Calu3 (cell line): Measurements from ENCODE around the gene EVA1C. TPM values are rescaled to one million over a fixed set of nuclear protein-coding genes. Genes with fewer than 3 reads are reported as not detected.

Experiments
- BruUV-seq: library from RNA; stranded (reverse); fragments of 400-500 nt; replicated peaks from 2 replicates; lab custom pipeline; 2021; lab: Mats Ljungman, UMichigan
- CTCF ChIA-PET: fragments of 300-600 bp; sonication (Branson Sonifier 250); formaldehyde crosslinking; loops from one replicate; lab custom pipeline; 2022; ENCODE audit warnings: antibody characterized with exemption; lab: Charles Lee
- DNase-seq: peaks from one replicate; pipeline ENCODE4 v3.0.0; 2022
- H3K27ac Mint-ChIP-seq: one replicate; pipeline ENCODE4 v1.8.0; 2022; ENCODE audit warnings: mixed read lengths; ENCODE audit not compliant: unreplicated experiment
- H3K27me3 Mint-ChIP-seq: one replicate; pipeline ENCODE4 v1.8.0; 2022; ENCODE audit warnings: mixed read lengths; ENCODE audit not compliant: unreplicated experiment
- H3K36me3 Mint-ChIP-seq: one replicate; pipeline ENCODE4 v1.8.0; 2022; ENCODE audit warnings: mild to moderate bottlenecking, moderate library complexity, mixed read lengths; ENCODE audit not compliant: insufficient read depth, unreplicated experiment
- H3K4me1 Mint-ChIP-seq: one replicate; pipeline ENCODE4 v1.8.0; 2022; ENCODE audit warnings: mild to moderate bottlenecking, low read depth, mixed read lengths; ENCODE audit not compliant: unreplicated experiment
- H3K4me3 Mint-ChIP-seq: one replicate; pipeline ENCODE4 v1.8.0; 2022; ENCODE audit warnings: mild to moderate bottlenecking, low read depth, moderate library complexity, mixed read lengths; ENCODE audit not compliant: unreplicated experiment
- H3K9me3 Mint-ChIP-seq: one replicate; pipeline ENCODE4 v1.8.0; 2022; ENCODE audit warnings: low read depth, mixed read lengths; ENCODE audit not compliant: unreplicated experiment
- CTCF ChIP-seq: fragments of 200-600 bp; IDR thresholded peaks from one replicate; pipeline ENCODE4 v1.8.0; 2022; ENCODE audit warnings: antibody characterized with exemption; ENCODE audit not compliant: unreplicated experiment
- intact Hi-C: fragments of 100-400 bp; cut with micrococcal nuclease; formaldehyde crosslinking; loops from one replicate; pipeline ENCODE4 v1.10.0; 2022; ENCODE audit not compliant: unreplicated experiment
- total RNA-seq: library from RNA; stranded (reverse); gene quantifications from 2 replicates; pipeline ENCODE4 v1.2.3, GENCODE V29; 2022

The EVA1C gene
- total RNA-seq, 1 experiment from 2014 or later = 1.4 TPM

- CTCF ChIA-PET = no interaction called here
- peaks cover 14% of the 10 kb centered on the region for H3K36me3 Mint-ChIP-seq
- intact Hi-C loops = no loop called here
- no peaks in the 10 kb centered on the region for H3K27me3 Mint-ChIP-seq
- DNase-seq = no peak
- no peak overlapping the region for H3K4me3 Mint-ChIP-seq
- H3K9me3 Mint-ChIP-seq = no peaks in the 10 kb centered on the region
- no peak for TF ChIP-seq CTCF
- H3K4me1 Mint-ChIP-seq = no peaks in the 10 kb centered on the region
- H3K27ac Mint-ChIP-seq = no peak overlapping the region
- BruUV-seq = no TSS peak
Measured at GRCh38 chr21:32372755-32373154, 39.8 kb upstream of the EVA1C start.

GRCh38 chr21:32377506-32377905, 35.0 kb upstream of the EVA1C start:
- H3K27me3 Mint-ChIP-seq = no peaks in the 10 kb centered on the region
- no peak for DNase-seq
- CTCF ChIA-PET = no interaction called here
- intact Hi-C loops = no loop called here
- peaks cover 9% of the 10 kb centered on the region for H3K36me3 Mint-ChIP-seq
- no peak for TF ChIP-seq CTCF
- H3K27ac Mint-ChIP-seq = no peak overlapping the region
- H3K4me1 Mint-ChIP-seq = no peaks in the 10 kb centered on the region
- H3K4me3 Mint-ChIP-seq = no peak overlapping the region
- no TSS peak for BruUV-seq
- no peaks in the 10 kb centered on the region for H3K9me3 Mint-ChIP-seq

- Mint-ChIP-seq H3K9me3 (no peaks in the 10 kb centered on the region), H3K36me3 (peaks cover 9% of the 10 kb centered on the region), H3K4me1 (no peaks in the 10 kb centered on the region), H3K4me3 (no peak overlapping the region), H3K27ac (no peak overlapping the region), H3K27me3 (no peaks in the 10 kb centered on the region)
- intact Hi-C loops = no loop called here
- CTCF ChIA-PET = no interaction called here
- TF ChIP-seq CTCF = no peak
- DNase-seq = no peak
- BruUV-seq = no TSS peak
Measured at GRCh38 chr21:32377991-32378390, 34.5 kb upstream of the EVA1C start.

- intact Hi-C loops = no loop called here
- no peak for DNase-seq
- no peak overlapping the region for H3K4me3 Mint-ChIP-seq
- no peaks in the 10 kb centered on the region for H3K9me3 Mint-ChIP-seq
- H3K27ac Mint-ChIP-seq = no peak overlapping the region
- no peaks in the 10 kb centered on the region for H3K4me1 Mint-ChIP-seq
- no TSS peak for BruUV-seq
- CTCF ChIA-PET = no interaction called here
- H3K36me3 Mint-ChIP-seq = peaks cover 13% of the 10 kb centered on the region
- TF ChIP-seq CTCF = no peak
- H3K27me3 Mint-ChIP-seq = no peaks in the 10 kb centered on the region
Measured at GRCh38 chr21:32378956-32379355, 33.5 kb upstream of the EVA1C start.
